Stomach (tissue), 9 donors: ENCODE data around the gene CDC45. TPM values are rescaled to one million over a fixed set of nuclear protein-coding genes. Genes with fewer than 3 reads are reported as not detected.

Experiments used
- DNase-seq, 2 donors: peaks; one replicate each; pipeline versions ENCODE4 v3.0.0 to v3.0.0-alpha.2; 2013 to 2019
- H3K27ac ChIP-seq, 5 donors: fragments of 200-600 bp in 4 of 5; sonication (generic) in 4 of 5; one replicate each; pipeline ENCODE4 v1.5.1; 2013 to 2019; ENCODE audit warnings: mild to moderate bottlenecking in 1 of 5, moderate library complexity in 1 of 5
- H3K27me3 ChIP-seq, 3 donors: fragments of 200-600 bp; sonication (generic); one replicate each; pipeline ENCODE4 v1.5.1; 2017 to 2019; ENCODE audit warnings: mixed run types in 1 of 3
- H3K36me3 ChIP-seq, 4 donors: fragments of 200-600 bp; sonication (generic); 1 replicate in 3 of 4; 2 replicates in 1 of 4; pipeline ENCODE4 v1.5.1; 2016 to 2019
- H3K4me1 ChIP-seq, 4 donors: fragments of 200-600 bp; sonication (generic); one replicate each; pipeline ENCODE4 v1.5.1; 2016 to 2019
- H3K4me3 ChIP-seq, 4 donors: fragments of 200-600 bp; sonication (generic) in 3 of 4; one replicate each; pipeline ENCODE4 v1.5.1; 2016 to 2019; ENCODE audit warnings: mild to moderate bottlenecking in 1 of 4
- H3K9me3 ChIP-seq, 4 donors: fragments of 200-600 bp; sonication (generic); one replicate each; pipeline ENCODE4 v1.5.1; 2016 to 2019
- EP300 ChIP-seq: sonication (generic); formaldehyde crosslinking; IDR thresholded peaks from one replicate; pipeline ENCODE4 v1.6.1; 2017; ENCODE audit warnings: antibody characterized with exemption
- POLR2A ChIP-seq, 4 donors: fragments of 450-650 bp; IDR thresholded peaks; one replicate each; pipeline ENCODE4 v1.6.1; 2016; ENCODE audit warnings: antibody characterized with exemption in 4 of 4, control low read depth in 2 of 4, mild to moderate bottlenecking in 1 of 4, moderate library complexity in 1 of 4
- POLR2AphosphoS5 ChIP-seq, 3 donors: sonication (generic); formaldehyde crosslinking; IDR thresholded peaks; one replicate each; pipeline ENCODE4 v1.6.1; 2016; ENCODE audit warnings: antibody characterized with exemption in 3 of 3
- WGBS, 5 donors: extraction: QIAGEN DNeasy Blood & Tissue Kit in 3 of 5; methylation state at CpG; one replicate each; pipeline versions ENCODE4 v1.1.5 to v1.1.7; 2013 to 2018; 5-methylcytosine and 5-hydroxymethylcytosine counted together
- intact Hi-C: fragments of 100-400 bp; cut with DNase I; formaldehyde crosslinking; loops from one replicate; pipeline ENCODE4 v1.15.1; 2023; ENCODE audit warnings: low total_unique reads
- polyA plus RNA-seq, 3 donors: library from polyadenylated mRNA; stranded (reverse); fragments of 200-250 nt; gene quantifications; one replicate each; pipeline ENCODE4 v1.2.3, GENCODE V29; 2013
- total RNA-seq, 5 donors: library from RNA; depleted of rRNA; stranded (reverse); fragments of >200 nt; gene quantifications; one replicate each; pipeline versions ENCODE4 v1.1.0 to v1.2.3, GENCODE V29; 2014 to 2016
- TF ChIP-seq, protein P1 (sequence below), 7 experiments: fragments of 450-650 bp in 4 of 7; fragments of 200-600 bp in 3 of 7; sonication (generic) in 3 of 7; IDR thresholded peaks; one replicate each; pipeline ENCODE4 v1.5.1; 2016 to 2019; ENCODE audit warnings: antibody characterized with exemption in 7 of 7, control low read depth in 2 of 7, mild to moderate bottlenecking in 1 of 7
- donor health status: healthy with polysubstance abuse.
- donor health status: Bipolar disorder and iron deficiency.
- donor health status: healthy.

Gene CDC45
- total and polyA plus RNA-seq, 8 donors, result 1.2 to 44.2 (median 5.4) TPM; not detected in 1

GRCh38 chr22:19480173-19480568 is 451 bp downstream of the CDC45 start:
- intact Hi-C loops, result no loop called here
- Histone ChIP-seq H3K27ac (peak overlapping the region in 2 of 5 donors; percentile 92 to 95), H3K9me3 (no peaks in the 10 kb centered on the region), H3K4me3 (peak overlapping the region; percentile 66 to 97 (median 84)), H3K27me3 (no peaks in the 10 kb centered on the region), H3K36me3 (peaks cover 0 to 9% (median 4%) of the 10 kb centered on the region in 4 donors), H3K4me1 (peaks cover 12 to 44% (median 30%) of the 10 kb centered on the region in 4 donors)
- TF ChIP-seq EP300 (no peak), POLR2A (IDR thresholded peaks at IDR 0.05) (no peak), POLR2AphosphoS5 (IDR thresholded peaks at IDR 0.05) (no peak)
- TF ChIP-seq, protein P1, sequence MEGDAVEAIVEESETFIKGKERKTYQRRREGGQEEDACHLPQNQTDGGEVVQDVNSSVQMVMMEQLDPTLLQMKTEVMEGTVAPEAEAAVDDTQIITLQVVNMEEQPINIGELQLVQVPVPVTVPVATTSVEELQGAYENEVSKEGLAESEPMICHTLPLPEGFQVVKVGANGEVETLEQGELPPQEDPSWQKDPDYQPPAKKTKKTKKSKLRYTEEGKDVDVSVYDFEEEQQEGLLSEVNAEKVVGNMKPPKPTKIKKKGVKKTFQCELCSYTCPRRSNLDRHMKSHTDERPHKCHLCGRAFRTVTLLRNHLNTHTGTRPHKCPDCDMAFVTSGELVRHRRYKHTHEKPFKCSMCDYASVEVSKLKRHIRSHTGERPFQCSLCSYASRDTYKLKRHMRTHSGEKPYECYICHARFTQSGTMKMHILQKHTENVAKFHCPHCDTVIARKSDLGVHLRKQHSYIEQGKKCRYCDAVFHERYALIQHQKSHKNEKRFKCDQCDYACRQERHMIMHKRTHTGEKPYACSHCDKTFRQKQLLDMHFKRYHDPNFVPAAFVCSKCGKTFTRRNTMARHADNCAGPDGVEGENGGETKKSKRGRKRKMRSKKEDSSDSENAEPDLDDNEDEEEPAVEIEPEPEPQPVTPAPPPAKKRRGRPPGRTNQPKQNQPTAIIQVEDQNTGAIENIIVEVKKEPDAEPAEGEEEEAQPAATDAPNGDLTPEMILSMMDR (IDR thresholded peaks at IDR 0.05), result no peak
- 1 to 2% (median 1%) methylated on average over 15 of the region's 15 CpGs for WGBS, 5 donors
- DNase-seq, result no peak

DNA sequence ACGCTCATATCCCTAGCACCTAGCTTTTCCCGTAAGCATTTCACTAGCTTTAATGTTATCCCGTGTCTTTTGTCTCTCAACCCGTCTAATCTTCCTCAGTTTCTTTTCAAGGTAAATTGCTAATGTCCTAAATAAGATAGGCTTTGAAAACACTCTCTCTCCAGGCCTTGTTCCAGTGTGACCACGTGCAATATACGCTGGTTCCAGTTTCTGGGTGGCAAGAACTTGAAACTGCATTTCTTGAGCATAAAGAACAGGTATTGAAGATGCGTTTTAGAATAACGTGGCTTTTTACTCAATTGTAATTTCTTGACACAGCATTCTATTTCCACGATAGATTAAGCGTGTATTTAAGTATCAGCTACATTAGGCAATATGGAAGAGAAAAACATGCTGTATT is 1.1 kb downstream of the CDC45 start:
- H3K36me3 ChIP-seq, result peaks cover 0 to 5% (median 2%) of the 10 kb centered on the region in 4 donors
- TF ChIP-seq POLR2A (IDR thresholded peaks at IDR 0.05), result no peak
- TF ChIP-seq POLR2AphosphoS5 (IDR thresholded peaks at IDR 0.05), result no peak
- TF ChIP-seq, protein P1 (IDR thresholded peaks at IDR 0.05), result no peak
- no peak for TF ChIP-seq EP300
- 52 to 66% (median 61%) methylated on average over 10 of the region's 10 CpGs for WGBS, 5 donors
- no peaks in the 10 kb centered on the region for H3K9me3 ChIP-seq
- H3K27me3 ChIP-seq, result no peaks in the 10 kb centered on the region
- H3K4me3 ChIP-seq, result peak overlapping the region in 1 of 4 donors; percentile 83
- intact Hi-C loops, result no loop called here
- no peak for DNase-seq
- no peak overlapping the region for H3K27ac ChIP-seq
- peaks cover 12 to 37% (median 26%) of the 10 kb centered on the region in 4 donors for H3K4me1 ChIP-seq

GRCh38 chr22:19482297-19482696 is 2.6 kb downstream of the CDC45 start:
- no peaks in the 10 kb centered on the region for H3K27me3 ChIP-seq
- peak in 1 of 2 donors; percentile 5 for DNase-seq
- intact Hi-C loops, result no loop called here
- peaks cover 0 to 5% (median 0%) of the 10 kb centered on the region in 4 donors for H3K36me3 ChIP-seq
- H3K9me3 ChIP-seq, result no peaks in the 10 kb centered on the region
- H3K4me1 ChIP-seq, result peaks cover 8 to 22% (median 16%) of the 10 kb centered on the region in 4 donors
- no peak overlapping the region for H3K4me3 ChIP-seq
- no peak overlapping the region for H3K27ac ChIP-seq
- WGBS, 5 donors, result 90 to 94% (median 93%) methylated on average over 9 of the region's 9 CpGs
- TF ChIP-seq EP300, result no peak
- no peak for TF ChIP-seq POLR2AphosphoS5 (IDR thresholded peaks at IDR 0.05)
- TF ChIP-seq, protein P1 (IDR thresholded peaks at IDR 0.05), result no peak
- no peak for TF ChIP-seq POLR2A (IDR thresholded peaks at IDR 0.05)

GRCh38 chr22:19483481-19484244 is 3.9 kb downstream of the CDC45 start:
- H3K27ac ChIP-seq, result no peak overlapping the region
- TF ChIP-seq POLR2A (IDR thresholded peaks at IDR 0.05) (no peak), EP300 (no peak), POLR2AphosphoS5 (IDR thresholded peaks at IDR 0.05) (no peak)
- TF ChIP-seq, protein P1 (IDR thresholded peaks at IDR 0.05), result no peak
- H3K4me1 ChIP-seq, result peaks cover 5 to 11% (median 6%) of the 10 kb centered on the region in 4 donors
- H3K36me3 ChIP-seq, result peaks cover 0 to 5% (median 0%) of the 10 kb centered on the region in 4 donors
- H3K9me3 ChIP-seq, result no peaks in the 10 kb centered on the region
- no peak overlapping the region for H3K4me3 ChIP-seq
- 82 to 90% (median 85%) methylated on average over 8 of the region's 8 CpGs for WGBS, 5 donors
- H3K27me3 ChIP-seq, result no peaks in the 10 kb centered on the region
- intact Hi-C loops, result no loop called here
- DNase-seq, result no peak
